GM12891 (cell line): ENCODE data around the gene CD1C.

Experiments
- DNase-seq: peaks from one replicate; pipeline ENCODE4 v3.0.0; 2011; ENCODE audit warnings: low spot score; ENCODE audit not compliant: insufficient read length
- FAIRE-seq: peaks from 2 replicates; lab custom pipeline; 2011; peaks lifted over from hg19 to GRCh38; lab: Jason Lieb, UNC
- PAX5 ChIP-seq: IDR thresholded peaks from 2 replicates; pipeline ENCODE4 v1.6.1; 2011; ENCODE audit warnings: low read length, moderate library complexity, mild to moderate bottlenecking; ENCODE audit not compliant: insufficient read depth, severe bottlenecking
- POLR2A ChIP-seq: IDR thresholded peaks from 2 replicates; pipeline ENCODE4 v1.6.1; 2011; ENCODE audit warnings: low read depth, low read length, control low read depth
- POLR2AphosphoS5 ChIP-seq: IDR thresholded peaks from 2 replicates; pipeline ENCODE4 v1.6.1; 2011; ENCODE audit warnings: low read depth, low read length, control low read depth
- POU2F2 ChIP-seq: IDR thresholded peaks from 2 replicates; pipeline ENCODE4 v1.6.1; 2011; ENCODE audit warnings: low read depth, mild to moderate bottlenecking, control low read depth, low read length, moderate library complexity
- SPI1 ChIP-seq: IDR thresholded peaks from 2 replicates; pipeline ENCODE4 v1.6.1; 2011; ENCODE audit warnings: low read depth, low read length, control low read depth
- TAF1 ChIP-seq: IDR thresholded peaks from 2 replicates; pipeline ENCODE4 v1.6.1; 2011; ENCODE audit warnings: low read depth, low read length, control low read depth

CD1C gene

GRCh38 chr1:158283965-158284364 is 5.8 kb upstream of the CD1C start:
- DNase-seq, result no peak
- FAIRE-seq, result peak; percentile 91
- no peak for TF ChIP-seq POU2F2
- TF ChIP-seq TAF1, result no peak
- no peak for TF ChIP-seq POLR2AphosphoS5
- no peak for TF ChIP-seq POLR2A
- TF ChIP-seq PAX5, result no peak
- TF ChIP-seq SPI1, result no peak; the same call in 1 of the 2 replicates

- FAIRE-seq (peak; percentile 93), DNase-seq (no peak)
- TF ChIP-seq POU2F2, result peak; percentile 78; the same call in 1 of the 2 replicates
- TF ChIP-seq POLR2AphosphoS5, result peak; percentile 48; the same call in 1 of the 2 replicates
- peak; percentile 89 for TF ChIP-seq PAX5
- TF ChIP-seq SPI1, result peak; percentile 85
- no peak for TF ChIP-seq POLR2A
- TF ChIP-seq TAF1, result no peak
Measured at GRCh38 chr1:158285756-158286241, 3.9 kb upstream of the CD1C start.

GRCh38 chr1:158286487-158286886 is 3.2 kb upstream of the CD1C start:
- TF ChIP-seq POLR2A (no peak), POU2F2 (no peak), SPI1 (no peak), PAX5 (no peak), TAF1 (no peak), POLR2AphosphoS5 (no peak)
- FAIRE-seq (peak; percentile 69), DNase-seq (no peak)

- DNase-seq (no peak), FAIRE-seq (peak; percentile 72)
- TF ChIP-seq TAF1 (no peak), PAX5 (no peak), SPI1 (no peak), POU2F2 (no peak), POLR2A (no peak), POLR2AphosphoS5 (no peak)
Measured at GRCh38 chr1:158286941-158287346, 2.8 kb upstream of the CD1C start.

GRCh38 chr1:158290321-158290844 is 660 bp downstream of the CD1C start:
- DNase-seq (no peak), FAIRE-seq (peak; percentile 92)
- TF ChIP-seq TAF1 (no peak), PAX5 (no peak), POU2F2 (no peak), SPI1 (peak; percentile 40; the same call in 1 of the 2 replicates), POLR2AphosphoS5 (no peak), POLR2A (no peak)

GRCh38 chr1:158295791-158296190 is 6.1 kb downstream of the CD1C start:
- FAIRE-seq (no peak), DNase-seq (no peak)
- no peak for TF ChIP-seq POLR2AphosphoS5
- no peak for TF ChIP-seq SPI1
- TF ChIP-seq POU2F2, result no peak
- no peak for TF ChIP-seq POLR2A
- no peak for TF ChIP-seq PAX5
- no peak for TF ChIP-seq TAF1

- no peak for TF ChIP-seq PAX5
- TF ChIP-seq TAF1, result no peak
- TF ChIP-seq POLR2A, result no peak
- TF ChIP-seq POU2F2, result no peak
- no peak for TF ChIP-seq POLR2AphosphoS5
- no peak for TF ChIP-seq SPI1
- DNase-seq, result no peak
- no peak for FAIRE-seq
Measured at GRCh38 chr1:158310623-158311022, 20.9 kb downstream of the CD1C start.

GRCh38 chr1:158311066-158311465 is 21.3 kb downstream of the CD1C start:
- DNase-seq (no peak), FAIRE-seq (no peak)
- no peak for TF ChIP-seq POLR2AphosphoS5
- no peak for TF ChIP-seq TAF1
- TF ChIP-seq PAX5, result no peak
- TF ChIP-seq POLR2A, result no peak
- no peak for TF ChIP-seq SPI1
- no peak for TF ChIP-seq POU2F2

- FAIRE-seq (peak; percentile 52), DNase-seq (no peak)
- TF ChIP-seq POLR2A (no peak), POLR2AphosphoS5 (no peak), POU2F2 (no peak), TAF1 (no peak), SPI1 (no peak), PAX5 (no peak)
Measured at GRCh38 chr1:158323866-158324265, 34.1 kb downstream of the CD1C start.

- FAIRE-seq (no peak), DNase-seq (no peak)
- TF ChIP-seq POLR2AphosphoS5 (no peak), SPI1 (0 out of 2 replicates have a peak, but pooled peaks have one; percentile 45)
Measured at GRCh38 chr1:158324395-158324794, 34.7 kb downstream of the CD1C start.
